Measurements from ENCODE around the gene EPB41L5.

The EPB41L5 gene

GRCh38 chr2:120032297-120032696, 19.4 kb downstream of the EPB41L5 start:
- TF ChIP-seq, protein P1, sequence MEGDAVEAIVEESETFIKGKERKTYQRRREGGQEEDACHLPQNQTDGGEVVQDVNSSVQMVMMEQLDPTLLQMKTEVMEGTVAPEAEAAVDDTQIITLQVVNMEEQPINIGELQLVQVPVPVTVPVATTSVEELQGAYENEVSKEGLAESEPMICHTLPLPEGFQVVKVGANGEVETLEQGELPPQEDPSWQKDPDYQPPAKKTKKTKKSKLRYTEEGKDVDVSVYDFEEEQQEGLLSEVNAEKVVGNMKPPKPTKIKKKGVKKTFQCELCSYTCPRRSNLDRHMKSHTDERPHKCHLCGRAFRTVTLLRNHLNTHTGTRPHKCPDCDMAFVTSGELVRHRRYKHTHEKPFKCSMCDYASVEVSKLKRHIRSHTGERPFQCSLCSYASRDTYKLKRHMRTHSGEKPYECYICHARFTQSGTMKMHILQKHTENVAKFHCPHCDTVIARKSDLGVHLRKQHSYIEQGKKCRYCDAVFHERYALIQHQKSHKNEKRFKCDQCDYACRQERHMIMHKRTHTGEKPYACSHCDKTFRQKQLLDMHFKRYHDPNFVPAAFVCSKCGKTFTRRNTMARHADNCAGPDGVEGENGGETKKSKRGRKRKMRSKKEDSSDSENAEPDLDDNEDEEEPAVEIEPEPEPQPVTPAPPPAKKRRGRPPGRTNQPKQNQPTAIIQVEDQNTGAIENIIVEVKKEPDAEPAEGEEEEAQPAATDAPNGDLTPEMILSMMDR (conservative IDR thresholded peaks at IDR 0.05; ENCODE audit: low read depth, low read length), result no peak
- Histone ChIP-seq H3K9ac (no peak overlapping the region), H3K79me2 (ENCODE audit: insufficient read depth, low read depth) (no peaks in the 10 kb centered on the region), H3K27me3 (ENCODE audit: insufficient read depth, low read depth) (no peaks in the 10 kb centered on the region), H3K4me2 (no peak overlapping the region), H3K4me3 (IDR thresholded peaks at IDR 0.05; ENCODE audit: insufficient read depth, low read depth, low read length) (no peak overlapping the region), H2AFZ (ENCODE audit: low read depth) (no peak overlapping the region), H3K4me1 (ENCODE audit: low read depth, poor library complexity, severe bottlenecking) (peaks cover 7% of the 10 kb centered on the region), H3K36me3 (ENCODE audit: insufficient read depth) (no peaks in the 10 kb centered on the region), H3K27ac (no peak overlapping the region), H4K20me1 (ENCODE audit: insufficient read depth) (no peaks in the 10 kb centered on the region)

DNA sequence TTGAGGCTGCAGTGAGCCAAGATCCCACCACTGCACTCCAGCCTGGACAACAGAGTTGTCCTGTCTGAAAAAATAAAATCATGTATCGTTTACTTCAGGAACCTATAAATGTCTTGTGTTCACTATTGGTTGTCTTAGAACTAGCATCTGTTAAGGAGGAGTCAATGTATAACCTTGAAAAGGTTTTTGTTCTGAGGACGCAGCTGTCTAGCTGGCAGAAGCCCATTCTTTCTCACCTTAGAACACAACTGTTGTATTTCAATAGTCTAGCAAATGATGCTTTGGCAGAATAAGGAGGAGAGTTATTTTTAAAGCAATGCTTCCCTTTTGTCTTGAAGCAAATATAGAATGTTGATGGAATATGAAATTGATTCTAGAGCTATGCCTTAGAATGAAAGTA, 21.1 kb downstream of the EPB41L5 start:
- Histone ChIP-seq H3K79me2 (ENCODE audit: insufficient read depth, low read depth) (no peaks in the 10 kb centered on the region), H3K4me2 (no peak overlapping the region), H3K36me3 (ENCODE audit: insufficient read depth) (no peaks in the 10 kb centered on the region), H3K27me3 (ENCODE audit: insufficient read depth, low read depth) (no peaks in the 10 kb centered on the region), H4K20me1 (ENCODE audit: insufficient read depth) (no peaks in the 10 kb centered on the region), H3K4me3 (IDR thresholded peaks at IDR 0.05; ENCODE audit: insufficient read depth, low read depth, low read length) (no peak overlapping the region), H2AFZ (ENCODE audit: low read depth) (no peak overlapping the region), H3K4me1 (ENCODE audit: low read depth, poor library complexity, severe bottlenecking) (peaks cover 7% of the 10 kb centered on the region), H3K27ac (no peak overlapping the region), H3K9ac (no peak overlapping the region)
- TF ChIP-seq, protein P1 (conservative IDR thresholded peaks at IDR 0.05; ENCODE audit: low read depth, low read length), result no peak

GRCh38 chr2:120034621-120035020, 21.7 kb downstream of the EPB41L5 start:
- H3K27me3 ChIP-seq (ENCODE audit: insufficient read depth, low read depth), result no peaks in the 10 kb centered on the region
- no peaks in the 10 kb centered on the region for H3K79me2 ChIP-seq (ENCODE audit: insufficient read depth, low read depth)
- H4K20me1 ChIP-seq (ENCODE audit: insufficient read depth), result no peaks in the 10 kb centered on the region

GRCh38 chr2:120036145-120036544, 23.3 kb downstream of the EPB41L5 start:
- Histone ChIP-seq H3K4me3 (IDR thresholded peaks at IDR 0.05; ENCODE audit: insufficient read depth, low read depth, low read length) (no peak overlapping the region), H3K4me2 (no peak overlapping the region), H3K27ac (no peak overlapping the region), H3K27me3 (ENCODE audit: insufficient read depth, low read depth) (no peaks in the 10 kb centered on the region), H3K9ac (no peak overlapping the region), H4K20me1 (ENCODE audit: insufficient read depth) (no peaks in the 10 kb centered on the region), H3K36me3 (ENCODE audit: insufficient read depth) (no peaks in the 10 kb centered on the region), H2AFZ (ENCODE audit: low read depth) (no peak overlapping the region), H3K79me2 (ENCODE audit: insufficient read depth, low read depth) (no peaks in the 10 kb centered on the region), H3K4me1 (ENCODE audit: low read depth, poor library complexity, severe bottlenecking) (peaks cover 5% of the 10 kb centered on the region)
- TF ChIP-seq, protein P1 (conservative IDR thresholded peaks at IDR 0.05; ENCODE audit: low read depth, low read length), result no peak

More at GRCh38 chr2:120034621-120035020, 21.7 kb downstream of the EPB41L5 start:
- Histone ChIP-seq H3K4me3 (IDR thresholded peaks at IDR 0.05; ENCODE audit: insufficient read depth, low read depth, low read length) (no peak overlapping the region), H3K4me2 (no peak overlapping the region), H3K4me1 (ENCODE audit: low read depth, poor library complexity, severe bottlenecking) (peaks cover 7% of the 10 kb centered on the region), H2AFZ (ENCODE audit: low read depth) (no peak overlapping the region), H3K27ac (no peak overlapping the region), H3K36me3 (ENCODE audit: insufficient read depth) (no peaks in the 10 kb centered on the region), H3K9ac (no peak overlapping the region)
- TF ChIP-seq, protein P1 (conservative IDR thresholded peaks at IDR 0.05; ENCODE audit: low read depth, low read length), result no peak
